ENCODE results near the gene MTCP1.

Gene MTCP1

DNA sequence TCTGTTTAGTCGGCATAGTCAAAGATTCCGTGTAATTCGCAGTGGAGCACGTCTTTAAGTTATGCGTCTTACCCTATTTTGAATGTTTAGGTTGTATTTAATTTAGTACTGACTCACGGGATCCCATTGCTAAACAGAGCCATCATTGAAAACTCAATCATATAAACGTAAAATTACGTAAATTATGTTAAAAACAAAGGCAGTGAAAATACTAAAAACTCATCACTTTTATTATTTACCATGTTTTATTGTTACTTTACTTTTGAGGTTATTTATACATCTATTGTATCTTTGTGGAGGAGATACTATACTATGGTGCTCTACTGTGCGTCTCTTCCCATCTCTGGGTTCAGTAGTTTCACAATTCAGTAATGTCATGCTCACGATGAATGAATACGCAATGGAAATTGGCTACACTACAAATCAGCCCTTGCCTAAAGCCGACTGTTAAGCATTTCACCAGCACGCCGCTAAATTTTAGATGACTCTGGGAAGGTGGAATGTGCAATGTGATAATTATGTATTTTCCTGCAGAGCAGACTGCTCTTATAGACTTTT is 43.3 kb downstream of the MTCP1 start:
- Histone ChIP-seq H3K9ac (ENCODE audit: low read length in 2 of 2) (peak overlapping the region; percentile 89 to 98), H3K9me3 (ENCODE audit: control insufficient read depth in 2 of 2, low read length in 2 of 2) (no peaks in the 10 kb centered on the region), H3K36me3 (ENCODE audit: control insufficient read depth in 2 of 2, insufficient read depth in 2 of 2, low read length in 2 of 2) (no peaks in the 10 kb centered on the region), H3K27me3 (ENCODE audit: control insufficient read depth in 1 of 2, insufficient read depth in 2 of 2, low read length in 2 of 2) (no peaks in the 10 kb centered on the region), H3K27ac (ENCODE audit: low read length) (peak overlapping the region; percentile 94), H3K4me3 (ENCODE audit: low read length in 2 of 2) (peak overlapping the region; percentile 80 to 88), H3K4me1 (ENCODE audit: control insufficient read depth, insufficient read depth, low read length) (peaks cover 10% of the 10 kb centered on the region)

DNA sequence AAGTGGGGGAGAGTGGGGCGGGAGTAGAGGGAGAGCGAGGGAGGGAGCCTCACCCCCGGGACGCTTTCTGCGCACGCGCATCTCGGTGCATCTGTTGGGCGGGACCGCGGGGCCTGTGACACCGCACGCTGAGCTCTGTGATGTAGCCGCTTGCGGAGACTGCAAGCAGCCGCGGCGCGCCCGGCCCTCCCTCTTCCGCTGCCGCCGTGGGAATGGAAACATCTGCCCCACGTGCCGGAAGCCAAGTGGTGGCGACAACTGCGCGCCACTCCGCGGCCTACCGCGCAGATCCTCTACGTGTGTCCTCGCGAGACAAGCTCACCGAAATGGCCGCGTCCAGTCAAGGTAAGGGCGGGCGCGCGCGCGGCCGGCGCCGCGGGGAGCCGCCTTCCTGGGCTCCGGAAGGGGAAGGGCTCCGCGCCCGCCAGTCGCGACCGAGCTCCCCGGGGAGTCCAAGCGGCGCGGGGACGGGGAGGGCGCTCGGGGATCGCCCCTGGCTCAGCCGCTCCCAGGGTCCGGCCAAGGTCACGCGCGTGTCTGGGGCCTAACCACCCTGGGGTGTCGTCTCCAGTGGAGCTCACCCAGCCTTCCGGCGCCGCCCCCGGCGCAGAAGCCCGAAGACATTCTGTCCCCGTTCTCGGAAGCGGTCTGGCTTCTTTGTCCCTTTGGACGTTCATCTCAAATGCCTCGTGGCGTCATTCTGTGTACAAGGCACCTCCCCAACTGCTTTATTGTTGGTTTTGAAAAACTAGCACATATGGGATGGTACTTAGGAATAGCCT is 44.0 kb downstream of the MTCP1 start, which contains the start of gene FUNDC2:
TSS of gene FUNDC2 (plus strand) at position 118 of the 782 bp plus-strand sequence. CDS start at position 213, 95 bp downstream.
- peak within 1 kb of the TSS; percentile 80 to 88 for H3K4me3 ChIP-seq (ENCODE audit: low read length in 2 of 2)
- H3K4me1 ChIP-seq (ENCODE audit: control insufficient read depth, insufficient read depth, low read length), result peaks cover 10% of the 10 kb centered on the region
- H3K36me3 ChIP-seq (ENCODE audit: control insufficient read depth in 2 of 2, insufficient read depth in 2 of 2, low read length in 2 of 2), result no peaks in the 10 kb centered on the region
- H3K27ac ChIP-seq (ENCODE audit: low read length), result peak within 1 kb of the TSS; percentile 94
- H3K9me3 ChIP-seq (ENCODE audit: control insufficient read depth in 2 of 2, low read length in 2 of 2), result no peaks in the 10 kb centered on the region
- no peaks in the 10 kb centered on the region for H3K27me3 ChIP-seq (ENCODE audit: control insufficient read depth in 1 of 2, insufficient read depth in 2 of 2, low read length in 2 of 2)
- peak within 1 kb of the TSS; percentile 89 to 98 for H3K9ac ChIP-seq (ENCODE audit: low read length in 2 of 2)

DNA sequence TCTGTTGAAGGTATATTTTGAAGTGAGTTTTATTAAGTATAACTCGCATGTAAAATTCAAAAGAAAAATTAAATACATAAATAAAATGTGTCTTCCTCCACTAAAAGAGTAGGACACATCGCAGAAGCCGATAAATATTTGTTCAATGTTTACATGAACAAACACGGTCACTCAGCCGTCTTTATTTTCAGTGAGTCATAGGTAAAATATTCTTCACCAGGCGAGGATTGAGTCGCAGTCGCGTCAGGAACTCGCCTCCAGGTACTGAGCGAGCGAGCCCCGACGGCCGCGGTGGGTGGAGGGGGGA is 44.6 kb downstream of the MTCP1 start:
- Histone ChIP-seq H3K4me1 (ENCODE audit: control insufficient read depth, insufficient read depth, low read length) (peaks cover 10% of the 10 kb centered on the region), H3K36me3 (ENCODE audit: control insufficient read depth in 2 of 2, insufficient read depth in 2 of 2, low read length in 2 of 2) (no peaks in the 10 kb centered on the region), H3K9ac (ENCODE audit: low read length in 2 of 2) (peak overlapping the region; percentile 60 to 68)

DNA sequence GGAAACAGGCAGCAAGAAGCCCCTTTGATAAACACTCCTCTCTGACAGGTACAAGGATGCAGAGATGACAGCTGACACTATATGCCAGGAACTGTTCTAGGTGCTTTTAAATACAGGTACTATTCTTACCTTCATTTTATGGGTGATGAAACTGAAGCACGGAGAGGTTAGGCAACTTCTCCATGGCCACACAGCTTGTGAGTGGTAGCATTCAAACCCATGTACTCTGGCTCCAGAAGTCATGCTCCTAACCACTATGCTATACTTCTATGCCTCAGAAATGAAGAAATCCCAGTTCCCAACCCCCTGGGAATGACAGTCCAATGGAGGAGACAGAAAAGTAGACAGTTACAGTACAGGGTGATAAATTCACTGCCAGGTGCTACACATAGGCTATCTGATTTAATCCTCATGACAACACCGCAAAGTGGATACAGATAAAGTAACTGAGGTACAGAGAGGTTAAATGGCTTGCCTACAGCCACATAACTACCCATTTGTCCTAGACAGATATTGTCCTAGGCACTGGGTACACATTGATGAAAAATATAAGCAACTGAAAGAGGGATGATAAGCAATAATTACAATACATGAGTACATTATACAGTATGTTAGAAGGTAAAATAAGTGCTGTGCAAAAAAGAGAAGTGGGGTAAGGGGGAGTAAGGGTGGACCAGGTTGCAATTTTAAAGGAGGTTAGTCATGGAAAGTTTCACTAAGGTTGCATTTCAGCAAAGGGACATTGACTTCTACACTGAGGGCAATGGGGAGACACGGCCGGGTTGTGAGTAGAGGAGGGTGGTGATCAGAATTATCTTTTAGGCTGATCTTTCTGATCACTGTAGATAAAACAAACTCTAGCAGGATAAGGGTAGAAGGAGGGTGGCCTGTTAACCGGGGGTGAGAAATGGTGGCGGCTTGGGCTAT is 46.8 kb downstream of the MTCP1 start:
- Histone ChIP-seq H3K4me1 (ENCODE audit: control insufficient read depth, insufficient read depth, low read length) (peaks cover 10% of the 10 kb centered on the region), H3K36me3 (ENCODE audit: control insufficient read depth in 2 of 2, insufficient read depth in 2 of 2, low read length in 2 of 2) (no peaks in the 10 kb centered on the region), H3K9ac (ENCODE audit: low read length in 2 of 2) (no peak overlapping the region), H3K27me3 (ENCODE audit: control insufficient read depth in 1 of 2, insufficient read depth in 2 of 2, low read length in 2 of 2) (no peaks in the 10 kb centered on the region), H3K9me3 (ENCODE audit: control insufficient read depth in 2 of 2, low read length in 2 of 2) (no peaks in the 10 kb centered on the region), H3K4me3 (ENCODE audit: low read length in 2 of 2) (no peak overlapping the region), H3K27ac (ENCODE audit: low read length) (no peak overlapping the region)

More for the DNA sequence above, 44.6 kb downstream of the MTCP1 start:
- H3K9me3 ChIP-seq (ENCODE audit: control insufficient read depth in 2 of 2, low read length in 2 of 2), result no peaks in the 10 kb centered on the region
- peak overlapping the region; percentile 94 for H3K27ac ChIP-seq (ENCODE audit: low read length)
- no peaks in the 10 kb centered on the region for H3K27me3 ChIP-seq (ENCODE audit: control insufficient read depth in 1 of 2, insufficient read depth in 2 of 2, low read length in 2 of 2)
- peak overlapping the region; percentile 48 to 80 for H3K4me3 ChIP-seq (ENCODE audit: low read length in 2 of 2)

DNA sequence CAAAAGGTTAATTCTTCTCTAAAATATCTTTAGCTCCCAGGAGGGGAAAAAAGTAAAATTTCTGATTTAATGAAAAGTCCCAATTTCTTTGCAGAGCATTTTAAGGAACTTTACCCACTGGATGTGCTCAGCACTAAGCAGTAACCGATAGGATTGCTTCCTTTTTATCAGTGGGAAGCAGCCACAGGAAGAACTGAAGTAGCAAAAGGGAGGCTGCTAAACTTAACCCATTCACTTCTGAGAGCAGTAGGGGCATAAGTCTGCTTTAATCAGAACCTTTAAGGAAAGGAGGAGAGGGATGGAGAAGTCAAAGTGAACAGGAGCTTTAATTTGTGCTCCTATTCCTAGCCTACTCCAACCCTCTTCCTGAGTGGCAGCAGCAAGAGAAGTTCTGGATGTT is 48.4 kb downstream of the MTCP1 start, which contains the start of gene F8:
TSS of gene F8 (minus strand) at position 139 of the 400 bp plus-strand sequence. CDS start 171 bp downstream, outside the sequence.
- H3K4me1 ChIP-seq (ENCODE audit: control insufficient read depth, insufficient read depth, low read length), result no peaks in the 10 kb centered on the region
- H3K27ac ChIP-seq (ENCODE audit: low read length), result no peak within 1 kb of the TSS
- H3K27me3 ChIP-seq (ENCODE audit: control insufficient read depth in 1 of 2, insufficient read depth in 2 of 2, low read length in 2 of 2), result no peaks in the 10 kb centered on the region
- no peaks in the 10 kb centered on the region for H3K9me3 ChIP-seq (ENCODE audit: control insufficient read depth in 2 of 2, low read length in 2 of 2)
- no peak within 1 kb of the TSS for H3K4me3 ChIP-seq (ENCODE audit: low read length in 2 of 2)
- no peaks in the 10 kb centered on the region for H3K36me3 ChIP-seq (ENCODE audit: control insufficient read depth in 2 of 2, insufficient read depth in 2 of 2, low read length in 2 of 2)
- no peak within 1 kb of the TSS for H3K9ac ChIP-seq (ENCODE audit: low read length in 2 of 2)

DNA sequence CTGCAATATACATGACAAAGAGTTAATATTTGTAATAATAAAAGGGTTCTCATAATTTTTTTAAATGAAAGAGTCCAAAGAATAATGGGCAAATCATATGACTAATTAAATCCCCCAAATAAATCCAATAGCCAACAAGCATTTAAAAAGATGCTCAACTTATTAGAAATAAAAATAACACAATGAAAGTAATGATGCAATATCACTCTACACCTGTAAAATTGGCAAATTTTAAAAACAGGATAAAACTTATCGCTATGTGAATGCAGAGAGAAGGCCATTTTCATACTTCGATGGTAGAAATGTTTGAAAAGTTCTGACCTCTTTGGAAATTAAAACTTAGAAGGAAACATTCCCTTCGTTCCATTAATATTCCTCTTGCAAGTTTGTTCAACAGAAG is 50.3 kb downstream of the MTCP1 start:
- Histone ChIP-seq H3K4me1 (ENCODE audit: control insufficient read depth, insufficient read depth, low read length) (no peaks in the 10 kb centered on the region), H3K27me3 (ENCODE audit: control insufficient read depth in 1 of 2, insufficient read depth in 2 of 2, low read length in 2 of 2) (no peaks in the 10 kb centered on the region), H3K9me3 (ENCODE audit: control insufficient read depth in 2 of 2, low read length in 2 of 2) (no peaks in the 10 kb centered on the region), H3K27ac (ENCODE audit: low read length) (no peak overlapping the region), H3K4me3 (ENCODE audit: low read length in 2 of 2) (no peak overlapping the region), H3K9ac (ENCODE audit: low read length in 2 of 2) (no peak overlapping the region), H3K36me3 (ENCODE audit: control insufficient read depth in 2 of 2, insufficient read depth in 2 of 2, low read length in 2 of 2) (no peaks in the 10 kb centered on the region)
